Aorta (tissue), 5 donors: ENCODE results near the gene ST6GALNAC4. TPM values are rescaled to one million over a fixed set of nuclear protein-coding genes. Genes with fewer than 3 reads are reported as not detected.
A peak's percentile ranks its signal among the peaks of the same experiment; 100 is the strongest.

ENCODE experiments used
- ATAC-seq: fragments of 200-7000 bp; cut with Tn5 transposase; one replicate; pipeline ENCODE4 v1.9.1; 2022; ENCODE audit warnings: moderate library complexity; ENCODE audit not compliant: low FRiP score
- DNase-seq, 2 donors: peaks; one replicate each; pipeline ENCODE4 v3.0.0-alpha.2; 2020
- H3K27ac ChIP-seq, 2 donors: one replicate each; pipeline ENCODE4 v1.5.1; 2013; ENCODE audit warnings: low read length in 2 of 2, mild to moderate bottlenecking in 2 of 2, moderate library complexity in 2 of 2, control low read depth in 1 of 2, inconsistent platforms in 1 of 2, low read depth in 1 of 2
- H3K27me3 ChIP-seq, 2 donors: one replicate each; pipeline ENCODE4 v1.6.1; 2013; ENCODE audit warnings: control low read depth in 1 of 2, low read length in 1 of 2, mild to moderate bottlenecking in 1 of 2, moderate library complexity in 1 of 2; ENCODE audit not compliant: insufficient read depth in 2 of 2, control insufficient read depth in 1 of 2
- H3K36me3 ChIP-seq, 2 donors: one replicate each; pipeline ENCODE4 v1.6.1; 2013; ENCODE audit warnings: control low read depth in 1 of 2, low read length in 1 of 2, mild to moderate bottlenecking in 1 of 2; ENCODE audit not compliant: insufficient read depth in 2 of 2, control insufficient read depth in 1 of 2
- H3K4me1 ChIP-seq, 2 donors: one replicate each; pipeline ENCODE4 v1.6.1; 2013; ENCODE audit warnings: low read length in 2 of 2, control low read depth in 1 of 2, mild to moderate bottlenecking in 1 of 2, moderate library complexity in 1 of 2; ENCODE audit not compliant: insufficient read depth in 2 of 2, control insufficient read depth in 1 of 2
- H3K4me3 ChIP-seq, 2 donors: one replicate each; pipeline ENCODE4 v1.5.1; 2013; ENCODE audit warnings: low read length in 2 of 2, control low read depth in 1 of 2, mild to moderate bottlenecking in 1 of 2
- H3K9me3 ChIP-seq: one replicate; pipeline ENCODE4 v1.6.1; 2013; ENCODE audit warnings: mild to moderate bottlenecking, low read length; ENCODE audit not compliant: control insufficient read depth
- WGBS, 2 donors: extraction: QIAGEN DNeasy Blood & Tissue Kit; methylation state at CpG; one replicate each; pipeline ENCODE4 v1.1.7; 2013; 5-methylcytosine and 5-hydroxymethylcytosine counted together
- intact Hi-C, 2 donors: fragments of 100-400 bp; cut with DNase I; formaldehyde crosslinking; loops; one replicate each; pipeline versions ENCODE4 v1.14.2 to v1.15.0; 2022
- polyA plus RNA-seq, 2 donors: library from polyadenylated mRNA; stranded (reverse); fragments of 200-250 nt; gene quantifications; one replicate each; pipeline ENCODE4 v1.2.3, GENCODE V29; 2013
- total RNA-seq, 2 donors: library from RNA; stranded (reverse); fragmentation: NEBNext Ultra II Directional; extraction: Animal tissue kit (Norgen Biotek cat#: 25700); gene quantifications; one replicate each; pipeline ENCODE4 v1.2.1, GENCODE V29; 2021
- donor health status: healthy with polysubstance abuse.
- donor health status: Bipolar disorder and iron deficiency.
- donor health status: DM: no; HTN: no; CAD: no.
- donor health status: DM: no; HTN: no; CAD: no.
- donor health status: DM: yes; HTN: yes; CAD: no.

The ST6GALNAC4 gene
- total and polyA plus RNA-seq, 4 donors, result 17.7 to 46.5 (median 30.2) TPM

DNA sequence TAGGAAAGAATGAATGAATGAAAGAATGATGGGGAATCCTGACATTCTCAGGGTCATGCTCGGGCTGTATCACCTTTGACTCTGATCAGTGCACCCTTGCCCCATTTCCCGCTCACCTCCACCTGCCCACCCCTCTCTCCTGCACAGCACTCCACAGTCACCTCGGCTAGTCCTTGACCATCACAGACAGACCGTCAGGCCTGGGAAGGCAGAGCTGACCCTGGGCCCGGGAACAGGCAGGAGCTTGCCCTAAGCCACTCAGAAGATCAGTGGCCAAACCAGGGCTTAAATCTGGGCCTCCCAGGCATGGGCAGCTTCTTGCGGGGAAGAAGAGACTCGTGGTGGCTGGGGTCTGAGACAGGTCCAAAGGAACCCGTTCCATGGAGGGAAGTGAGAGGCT is 21.0 kb downstream of the ST6GALNAC4 start:
- Histone ChIP-seq H3K9me3 (peaks cover 1% of the 10 kb centered on the region), H3K27me3 (no peaks in the 10 kb centered on the region), H3K4me3 (no peak overlapping the region), H3K36me3 (peaks cover 5 to 20% of the 10 kb centered on the region in 2 donors), H3K27ac (no peak overlapping the region), H3K4me1 (no peaks in the 10 kb centered on the region)
- no peak for ATAC-seq
- no peak for DNase-seq
- WGBS, 2 donors, result 97% methylated on average over 8 of the region's 8 CpGs
- intact Hi-C loops, result loop anchor here in 1 of 2 donors (5.0 kb wide), 1 partner anchor 34 kb away; no protein-coding TSS in a partner anchor

DNA sequence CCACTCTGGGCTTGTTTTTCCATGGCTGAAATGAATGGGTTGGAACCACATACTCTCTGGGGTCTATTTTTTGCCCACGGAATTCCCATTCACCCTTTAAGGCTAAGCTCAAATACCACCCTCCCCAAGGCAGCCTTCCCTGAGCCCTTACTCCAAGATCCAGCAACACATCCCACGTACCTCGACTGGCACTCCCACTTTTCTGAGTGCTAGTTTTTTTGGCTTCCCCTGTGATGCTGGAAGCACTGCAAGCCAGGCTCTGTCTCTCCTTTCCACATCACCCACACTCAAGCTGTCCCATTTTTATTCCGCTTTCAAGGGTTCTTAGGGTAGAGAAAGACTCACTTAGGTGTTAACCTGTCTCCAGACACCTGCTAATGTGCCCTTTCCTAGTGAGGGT is 23.4 kb downstream of the ST6GALNAC4 start:
- H3K27ac ChIP-seq, result no peak overlapping the region
- H3K27me3 ChIP-seq, result no peaks in the 10 kb centered on the region
- WGBS, 2 donors, result 96 to 97% methylated on average over 4 of the region's 4 CpGs
- H3K36me3 ChIP-seq, result peaks cover 5 to 25% of the 10 kb centered on the region in 2 donors
- H3K9me3 ChIP-seq, result peaks cover 1% of the 10 kb centered on the region
- no peak for ATAC-seq
- H3K4me3 ChIP-seq, result no peak overlapping the region
- no peak for DNase-seq
- H3K4me1 ChIP-seq, result no peaks in the 10 kb centered on the region
- intact Hi-C loops, result no loop called here

DNA sequence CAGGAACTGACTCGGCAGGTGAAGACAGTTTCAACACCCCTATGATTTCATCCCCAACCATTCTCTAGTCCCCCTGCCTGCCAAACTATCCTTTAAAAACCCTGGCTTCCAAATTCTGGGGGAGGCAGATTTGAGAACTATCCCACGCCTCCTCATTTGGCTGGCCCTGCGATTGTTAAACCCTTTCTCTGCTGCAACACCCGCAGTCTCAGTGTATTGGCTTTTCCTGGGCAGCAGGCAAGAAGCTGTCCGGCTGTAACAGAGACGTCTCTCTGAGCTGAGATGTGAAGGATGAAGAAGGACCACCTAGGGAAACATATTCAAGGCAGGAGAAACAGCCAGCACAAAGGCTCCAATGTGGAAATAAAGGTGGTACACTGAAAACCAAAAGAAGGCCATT is 24.0 kb downstream of the ST6GALNAC4 start:
- no peak overlapping the region for H3K27ac ChIP-seq
- H3K4me3 ChIP-seq, result no peak overlapping the region
- WGBS, 2 donors, result 85 to 97% methylated on average over 6 of the region's 6 CpGs
- no peaks in the 10 kb centered on the region for H3K4me1 ChIP-seq
- intact Hi-C loops, result no loop called here
- ATAC-seq (no peak), DNase-seq (no peak)
- H3K9me3 ChIP-seq, result peaks cover 1% of the 10 kb centered on the region
- peaks cover 5 to 25% of the 10 kb centered on the region in 2 donors for H3K36me3 ChIP-seq
- H3K27me3 ChIP-seq, result no peaks in the 10 kb centered on the region

DNA sequence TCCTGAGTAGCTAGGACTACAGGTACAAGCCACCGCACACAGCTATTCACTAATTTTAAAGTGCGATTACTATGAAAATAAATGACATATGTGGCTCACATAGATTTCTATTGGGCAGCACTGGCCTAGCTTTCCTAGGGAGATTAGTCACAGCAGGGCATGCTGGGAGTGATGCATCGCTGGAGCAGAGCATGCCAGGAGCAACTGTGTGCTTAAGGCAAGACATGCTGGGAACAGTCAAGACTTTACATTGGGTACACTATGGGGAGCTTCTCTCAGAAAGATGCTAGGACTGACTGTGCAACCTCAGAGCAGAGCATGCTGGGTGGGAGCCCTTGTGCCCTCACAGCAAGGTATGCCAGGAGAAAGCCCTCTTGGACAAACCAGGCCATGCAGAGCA is 26.8 kb downstream of the ST6GALNAC4 start:
- no peaks in the 10 kb centered on the region for H3K27me3 ChIP-seq
- peaks cover 5 to 27% of the 10 kb centered on the region in 2 donors for H3K36me3 ChIP-seq
- H3K9me3 ChIP-seq, result peaks cover 1% of the 10 kb centered on the region
- no peaks in the 10 kb centered on the region for H3K4me1 ChIP-seq
- H3K4me3 ChIP-seq, result no peak overlapping the region
- no peak overlapping the region for H3K27ac ChIP-seq
- WGBS, 2 donors, result 79 to 86% methylated on average over 3 of the region's 3 CpGs
- intact Hi-C loops, result no loop called here
- DNase-seq, result no peak
- ATAC-seq, result no peak

- Histone ChIP-seq H3K4me3 (no peak overlapping the region), H3K36me3 (peaks cover under 1 to 13% of the 10 kb centered on the region in 2 donors), H3K4me1 (no peaks in the 10 kb centered on the region), H3K27me3 (no peaks in the 10 kb centered on the region), H3K27ac (no peak overlapping the region), H3K9me3 (no peaks in the 10 kb centered on the region)
- 79 to 86% methylated on average over 2 of the region's 2 CpGs for WGBS, 2 donors
- ATAC-seq (no peak), DNase-seq (no peak)
- intact Hi-C loops, result no loop called here
Observed at GRCh38 chr9:127887792-127888191, 29.0 kb downstream of the ST6GALNAC4 start.

GRCh38 chr9:127886401-127886972 is 30.4 kb downstream of the ST6GALNAC4 start:
- DNase-seq, result peak in 1 of 2 donors; percentile 69
- intact Hi-C loops, result no loop called here
- peaks cover 0 to 11% of the 10 kb centered on the region in 2 donors for H3K36me3 ChIP-seq
- no peaks in the 10 kb centered on the region for H3K4me1 ChIP-seq
- H3K4me3 ChIP-seq, result no peak overlapping the region
- 95 to 96% methylated on average over 18 of the region's 18 CpGs for WGBS, 2 donors
- H3K9me3 ChIP-seq, result no peaks in the 10 kb centered on the region
- no peak overlapping the region for H3K27ac ChIP-seq
- no peak for ATAC-seq
- H3K27me3 ChIP-seq, result no peaks in the 10 kb centered on the region

- DNase-seq (no peak), ATAC-seq (no peak)
- Histone ChIP-seq H3K27ac (no peak overlapping the region), H3K4me3 (no peak overlapping the region), H3K9me3 (no peaks in the 10 kb centered on the region), H3K4me1 (no peaks in the 10 kb centered on the region), H3K27me3 (no peaks in the 10 kb centered on the region), H3K36me3 (peaks cover 0 to 7% of the 10 kb centered on the region in 2 donors)
- intact Hi-C loops, result no loop called here
- WGBS, 2 donors, result 77 to 79% methylated on average over 13 of the region's 13 CpGs
Observed at GRCh38 chr9:127885508-127886281, 31.1 kb downstream of the ST6GALNAC4 start.

DNA sequence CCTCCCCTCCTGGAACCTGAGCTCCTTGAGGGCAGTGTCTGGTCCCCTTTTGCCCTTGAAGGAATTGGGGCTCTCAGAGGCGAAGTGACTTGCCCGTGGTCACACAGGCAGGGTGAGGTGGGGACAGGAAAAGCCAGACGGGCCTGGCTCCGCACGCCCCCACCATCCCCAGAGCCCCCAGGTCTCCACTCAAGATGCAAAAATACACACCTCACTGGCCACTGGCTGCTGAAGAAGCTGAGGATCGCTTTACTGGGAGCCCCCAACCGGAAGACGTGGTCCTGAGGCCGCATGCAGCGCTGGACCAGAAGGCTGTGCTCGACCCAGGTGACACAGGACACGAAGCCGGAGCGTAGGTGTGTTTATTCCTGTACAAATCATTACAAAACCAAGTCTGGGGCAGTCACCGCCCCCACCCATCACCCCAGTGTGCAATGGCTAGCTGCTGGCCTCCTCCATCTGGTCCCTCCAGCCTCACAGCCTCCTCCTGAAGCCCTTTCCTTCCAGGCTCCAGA is 31.8 kb downstream of the ST6GALNAC4 start:
- WGBS, 2 donors, result 78 to 80% methylated on average over 15 of the region's 15 CpGs
- intact Hi-C loops, result no loop called here
- H3K36me3 ChIP-seq, result peaks cover 0 to 3% of the 10 kb centered on the region in 2 donors
- no peaks in the 10 kb centered on the region for H3K4me1 ChIP-seq
- DNase-seq, result no peak
- no peaks in the 10 kb centered on the region for H3K9me3 ChIP-seq
- no peak for ATAC-seq
- no peak overlapping the region for H3K4me3 ChIP-seq
- no peak overlapping the region for H3K27ac ChIP-seq
- H3K27me3 ChIP-seq, result no peaks in the 10 kb centered on the region
